NCI-H345 treated with DMSO at 0.1 percent for 48 hours (cell line): Measurements from ENCODE around the gene PCBP3.

Experiments used
- DNase-seq: peaks from one replicate; lab custom pipeline; 2025; ENCODE audit not compliant: unreplicated experiment; lab: John Stamatoyannopoulos, UW

Gene PCBP3

GRCh38 chr21:45747802-45748445, 104.4 kb downstream of the PCBP3 start:
- peak; percentile 56 for DNase-seq

DNA sequence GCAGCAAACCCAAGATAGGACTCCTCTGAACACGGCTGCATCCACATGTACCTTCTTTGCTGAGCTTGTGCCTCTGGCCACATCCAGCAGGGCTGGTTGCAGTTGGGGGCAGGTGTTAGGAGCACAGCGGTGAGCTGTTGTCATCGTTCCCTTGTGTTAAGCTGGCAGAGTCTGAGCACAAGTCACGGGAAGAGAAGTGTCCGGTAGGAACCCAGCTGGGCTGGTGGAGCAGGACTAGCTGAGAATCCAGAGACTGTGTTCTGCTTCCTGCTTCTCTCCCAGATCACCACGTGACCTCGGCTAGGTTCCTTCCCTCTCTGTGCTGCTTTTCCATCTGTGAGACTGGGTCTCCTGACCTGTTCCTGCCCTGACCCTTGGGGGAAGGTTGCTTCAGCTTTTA, 105.1 kb downstream of the PCBP3 start:
- no peak for DNase-seq

- DNase-seq, result no peak
Measured at GRCh38 chr21:45749974-45750373, 106.4 kb downstream of the PCBP3 start.

DNA sequence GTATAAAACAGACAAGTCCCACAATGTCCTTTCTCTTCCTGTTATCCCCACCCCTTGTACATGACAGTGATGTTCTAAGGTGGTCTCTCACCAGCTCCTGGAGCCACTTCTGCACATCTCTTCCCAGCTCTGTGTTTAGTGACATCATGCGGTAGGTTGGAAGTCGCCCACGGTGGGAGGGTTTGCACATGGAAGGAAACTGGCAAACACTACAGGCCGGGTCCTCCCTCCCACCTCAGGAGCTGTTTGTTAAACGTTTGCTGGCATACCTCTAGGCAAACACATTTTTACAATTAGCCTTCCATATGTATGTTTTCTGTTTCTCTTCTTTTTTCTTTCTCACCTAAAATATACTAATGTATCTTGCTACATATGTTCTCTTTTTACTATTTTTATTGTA, 107.4 kb downstream of the PCBP3 start:
- DNase-seq, result no peak

GRCh38 chr21:45753445-45753844, 109.9 kb downstream of the PCBP3 start:
- DNase-seq, result no peak

DNA sequence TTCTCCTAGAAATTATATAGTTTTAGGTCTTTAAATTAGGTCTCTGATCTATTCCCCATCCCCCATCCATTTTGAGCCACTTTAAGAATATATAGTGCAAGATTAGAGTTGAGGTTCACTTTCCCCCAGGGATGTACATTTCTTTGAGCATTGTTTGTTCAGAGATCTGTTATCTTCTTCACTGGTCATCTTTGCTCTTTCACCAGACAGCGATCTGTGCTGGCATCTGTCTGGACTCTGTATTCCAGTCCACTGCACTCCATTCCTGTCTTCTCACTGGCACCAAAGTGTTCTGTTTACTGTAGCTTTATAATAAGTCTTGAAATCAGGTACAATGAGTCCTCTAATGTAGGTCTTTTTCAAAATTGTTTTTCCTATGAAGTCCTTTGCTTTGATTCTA, 112.5 kb downstream of the PCBP3 start:
- no peak for DNase-seq

GRCh38 chr21:45756669-45757068, 113.1 kb downstream of the PCBP3 start:
- DNase-seq, result no peak

DNA sequence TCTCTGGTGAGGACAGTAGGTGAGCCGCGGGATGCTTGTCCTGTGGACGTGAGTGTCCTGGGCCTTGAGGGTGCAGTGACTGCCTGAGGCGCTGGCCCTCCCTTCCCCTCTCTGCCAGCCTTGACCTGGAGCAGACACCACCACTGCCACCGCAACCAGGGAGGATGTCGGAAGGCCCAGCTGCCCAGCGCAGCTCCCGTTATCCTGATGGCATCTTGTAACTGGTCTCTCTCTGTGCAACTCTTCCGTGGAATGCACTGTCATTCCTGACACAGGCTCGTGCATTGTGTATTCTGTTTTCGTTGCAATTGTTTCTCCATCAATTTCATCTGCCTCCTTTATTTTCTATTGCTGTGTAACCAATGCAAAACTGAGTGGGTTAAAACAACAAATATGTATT, 118.2 kb downstream of the PCBP3 start:
- no peak for DNase-seq

GRCh38 chr21:45763074-45763473, 119.5 kb downstream of the PCBP3 start:
- no peak for DNase-seq

DNA sequence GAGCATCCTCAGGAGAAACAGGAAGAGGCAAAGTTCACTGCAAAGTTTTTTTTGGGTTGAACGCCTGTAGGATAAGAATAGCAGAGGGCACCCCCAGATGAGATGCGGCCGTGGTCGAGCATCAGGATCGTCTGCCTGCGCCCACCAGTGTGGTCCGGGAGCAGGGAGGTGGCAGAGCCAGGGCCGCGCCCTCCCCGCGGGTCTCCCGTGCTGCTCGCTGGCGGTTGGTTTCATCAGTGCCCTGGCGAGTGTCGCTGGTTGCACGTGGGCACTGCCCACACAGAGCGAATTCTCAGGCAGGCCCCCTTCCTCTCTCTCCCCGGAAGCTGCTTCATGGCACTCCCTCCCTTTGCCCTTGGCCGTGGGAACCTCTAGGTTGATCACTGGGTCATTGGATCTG, 120.0 kb downstream of the PCBP3 start:
- DNase-seq, result no peak

DNA sequence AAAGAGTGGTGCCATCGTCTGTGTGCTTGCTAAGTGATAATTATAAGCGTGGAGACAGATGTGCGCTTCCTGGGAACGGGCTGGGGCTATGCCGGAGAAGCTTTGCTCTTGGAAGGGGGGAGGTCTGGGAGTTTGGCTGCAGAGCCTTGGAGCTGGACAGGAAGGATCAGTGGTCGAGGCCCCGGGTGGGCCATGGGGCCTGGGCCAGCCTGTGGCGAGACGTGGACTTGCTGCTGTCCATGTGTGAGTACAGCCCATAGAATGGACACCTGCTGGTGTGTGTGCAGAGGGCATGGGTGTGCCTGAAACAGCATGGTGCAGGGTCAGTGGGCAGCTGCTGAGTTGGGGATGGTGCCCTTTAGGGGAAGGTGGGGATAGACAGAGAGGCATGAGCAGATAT, 121.3 kb downstream of the PCBP3 start:
- DNase-seq, result no peak

DNA sequence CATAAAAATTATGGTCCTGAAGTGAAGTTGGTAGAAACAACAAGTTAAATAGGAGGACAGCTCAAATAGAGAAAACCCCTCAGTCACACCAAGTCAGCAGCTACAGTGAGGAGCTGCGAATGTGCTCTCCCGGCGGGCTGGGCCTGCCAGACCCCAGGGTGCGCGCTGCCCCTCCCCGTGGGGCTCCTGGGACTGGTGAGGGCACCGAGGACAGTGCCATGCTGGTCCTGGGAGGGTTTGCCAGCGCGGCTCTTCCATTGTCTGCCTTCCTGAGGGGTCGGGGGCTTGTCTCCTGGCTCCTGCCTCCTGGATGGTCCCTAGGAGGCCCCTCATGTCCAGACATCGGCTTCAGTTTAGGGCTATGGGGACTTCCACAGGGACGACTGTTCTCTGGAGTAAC, 121.8 kb downstream of the PCBP3 start:
- DNase-seq, result no peak

DNA sequence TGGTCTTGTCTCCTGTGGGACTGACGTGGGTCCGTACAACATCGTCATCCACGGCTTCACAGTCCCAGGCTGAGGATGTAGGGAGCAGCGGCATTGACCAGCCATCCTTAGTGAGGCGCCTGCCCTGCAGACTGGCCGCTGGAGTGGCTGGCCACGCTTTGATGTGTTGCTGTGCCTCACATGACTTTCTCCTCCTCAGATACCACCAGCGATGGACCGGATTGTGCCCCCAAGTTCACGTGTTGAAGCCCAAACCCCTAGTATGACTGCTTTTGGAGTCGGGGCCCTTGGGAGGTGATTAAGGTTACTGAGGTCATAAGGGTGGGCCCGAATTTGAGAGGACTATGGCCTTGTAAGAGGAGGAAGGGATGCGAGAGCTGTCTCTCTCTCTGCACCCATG, 122.5 kb downstream of the PCBP3 start:
- no peak for DNase-seq

GRCh38 chr21:45766501-45766900, 123.0 kb downstream of the PCBP3 start:
- no peak for DNase-seq

- no peak for DNase-seq
Measured at GRCh38 chr21:45767071-45768006, 123.8 kb downstream of the PCBP3 start.

- no peak for DNase-seq
Measured at GRCh38 chr21:45768011-45768739, 124.7 kb downstream of the PCBP3 start.

GRCh38 chr21:45768740-45769048, 125.2 kb downstream of the PCBP3 start:
- DNase-seq, result no peak

GRCh38 chr21:45769294-45769693, 125.8 kb downstream of the PCBP3 start:
- DNase-seq, result no peak

- DNase-seq, result no peak
Measured at GRCh38 chr21:45769896-45770295, 126.4 kb downstream of the PCBP3 start.

GRCh38 chr21:45772180-45772579, 128.7 kb downstream of the PCBP3 start:
- DNase-seq, result no peak

GRCh38 chr21:45774291-45774690, 130.8 kb downstream of the PCBP3 start:
- no peak for DNase-seq

- no peak for DNase-seq
Measured at GRCh38 chr21:45776971-45777370, 133.4 kb downstream of the PCBP3 start.
